WTC11 (cell line): ENCODE results near the gene ALPK1. TPM values are rescaled to one million over a fixed set of nuclear protein-coding genes. Genes with fewer than 3 reads are reported as not detected.

Source experiments
- ATAC-seq: fragments of 200-7000 bp; cut with Tn5 transposase; 2 replicates; pipeline ENCODE4 v1.10.0; 2021; ENCODE audit warnings: mild to moderate bottlenecking, moderate library complexity
- CTCF ChIA-PET: fragments of 300-600 bp; sonication (Branson Sonifier 250); formaldehyde crosslinking; loops from one replicate; lab custom pipeline; 2021; ENCODE audit warnings: antibody characterized with exemption; lab: Charles Lee
- POLR2A ChIA-PET: fragments of 350-600 bp; sonication (Branson Sonifier 250); formaldehyde crosslinking; loops from one replicate; lab custom pipeline; 2021; ENCODE audit warnings: antibody characterized with exemption; lab: Charles Lee
- DNase-seq: peaks from one replicate; pipeline ENCODE4 v3.0.0; 2021; ENCODE audit warnings: low spot score
- H3K27ac Mint-ChIP-seq: 2 replicates; pipeline ENCODE4 v1.8.0; 2021; ENCODE audit warnings: mixed read lengths
- H3K27me3 Mint-ChIP-seq: 2 replicates; pipeline ENCODE4 v1.8.0; 2021; ENCODE audit warnings: low read depth, mild to moderate bottlenecking, moderate library complexity, mixed read lengths
- H3K36me3 Mint-ChIP-seq: 2 replicates; pipeline ENCODE4 v1.8.0; 2021; ENCODE audit warnings: mixed read lengths
- H3K4me1 Mint-ChIP-seq: 2 replicates; pipeline ENCODE4 v1.8.0; 2022; ENCODE audit warnings: mixed read lengths
- H3K4me3 Mint-ChIP-seq: 2 replicates; pipeline ENCODE4 v1.8.0; 2021; ENCODE audit warnings: mild to moderate bottlenecking, moderate library complexity, mixed read lengths
- H3K9me3 Mint-ChIP-seq: 2 replicates; pipeline ENCODE4 v1.8.0; 2021; ENCODE audit warnings: mixed read lengths
- CBFB ChIP-seq: sonication (generic); formaldehyde crosslinking; IDR thresholded peaks from 2 replicates; pipeline ENCODE4 v1.8.1; 2022; ENCODE audit warnings: mild to moderate bottlenecking, low read depth, missing genetic modification reagents
- CREB1 ChIP-seq: sonication (generic); formaldehyde crosslinking; IDR thresholded peaks from 2 replicates; pipeline ENCODE4 v1.8.0; 2023; ENCODE audit warnings: mild to moderate bottlenecking, missing genetic modification reagents
- CREM ChIP-seq: sonication (generic); formaldehyde crosslinking; IDR thresholded peaks from 2 replicates; pipeline ENCODE4 v1.8.1; 2022; ENCODE audit warnings: mild to moderate bottlenecking, missing genetic modification reagents, moderate library complexity
- GRHL2 ChIP-seq: fragments of 250-450 bp; sonication (Bioruptor Pico); IDR thresholded peaks from 2 replicates; pipeline ENCODE4 v1.8.0; 2022; ENCODE audit warnings: mild to moderate bottlenecking, moderate library complexity; ENCODE audit not compliant: insufficient replicate concordance, severe bottlenecking
- JAZF1 ChIP-seq: fragments of 250-450 bp; sonication (Bioruptor Pico); IDR thresholded peaks from 2 replicates; pipeline ENCODE4 v1.9.0; 2021; ENCODE audit warnings: moderate library complexity, mild to moderate bottlenecking, inconsistent platforms
- NFATC4 ChIP-seq: fragments of 250-450 bp; sonication (Bioruptor Pico); IDR thresholded peaks from 2 replicates; pipeline ENCODE4 v1.9.0; 2021; ENCODE audit warnings: mild to moderate bottlenecking
- RELA ChIP-seq: sonication (generic); formaldehyde crosslinking; IDR thresholded peaks from 2 replicates; pipeline ENCODE4 v1.8.1; 2022; ENCODE audit warnings: missing genetic modification reagents, mild to moderate bottlenecking, borderline replicate concordance
- ZNF219 ChIP-seq: sonication (generic); formaldehyde crosslinking; IDR thresholded peaks from 2 replicates; pipeline ENCODE4 v1.8.0; 2023; ENCODE audit warnings: missing genetic modification reagents, mild to moderate bottlenecking, borderline replicate concordance
- ZNF416 ChIP-seq: fragments of 250-450 bp; sonication (Bioruptor Pico); IDR thresholded peaks from 2 replicates; pipeline ENCODE4 v1.9.0; 2021; ENCODE audit warnings: mild to moderate bottlenecking, inconsistent platforms
- ZNF532 ChIP-seq: fragments of 250-450 bp; sonication (Bioruptor Pico); IDR thresholded peaks from 2 replicates; pipeline ENCODE4 v1.9.0; 2021; ENCODE audit warnings: mild to moderate bottlenecking, borderline replicate concordance
- ZSCAN18 ChIP-seq: fragments of 250-450 bp; sonication (Bioruptor Pico); IDR thresholded peaks from 2 replicates; pipeline ENCODE4 v2.1.2; 2022; ENCODE audit warnings: mild to moderate bottlenecking, moderate library complexity
- total RNA-seq: library from RNA; stranded (reverse); gene quantifications from 3 replicates; pipeline ENCODE4 v1.2.3, GENCODE V29; 2021
- TF ChIP-seq, protein P1 (sequence below): fragments of 250-450 bp; sonication (Bioruptor Pico); IDR thresholded peaks from 2 replicates; pipeline ENCODE4 v1.9.0; 2021; ENCODE audit warnings: mild to moderate bottlenecking
- TF ChIP-seq, protein P2 (sequence below): fragments of 250-450 bp; sonication (Bioruptor Pico); IDR thresholded peaks from 2 replicates; pipeline ENCODE4 v1.9.0; 2021; ENCODE audit warnings: mild to moderate bottlenecking
- TF ChIP-seq, protein P3 (sequence below): sonication (generic); formaldehyde crosslinking; IDR thresholded peaks from 2 replicates; pipeline ENCODE4 v1.8.0; 2022; ENCODE audit warnings: mild to moderate bottlenecking, missing genetic modification reagents

Gene ALPK1
- total RNA-seq, 1 experiment from 2014 or later, result 0.50 TPM

DNA sequence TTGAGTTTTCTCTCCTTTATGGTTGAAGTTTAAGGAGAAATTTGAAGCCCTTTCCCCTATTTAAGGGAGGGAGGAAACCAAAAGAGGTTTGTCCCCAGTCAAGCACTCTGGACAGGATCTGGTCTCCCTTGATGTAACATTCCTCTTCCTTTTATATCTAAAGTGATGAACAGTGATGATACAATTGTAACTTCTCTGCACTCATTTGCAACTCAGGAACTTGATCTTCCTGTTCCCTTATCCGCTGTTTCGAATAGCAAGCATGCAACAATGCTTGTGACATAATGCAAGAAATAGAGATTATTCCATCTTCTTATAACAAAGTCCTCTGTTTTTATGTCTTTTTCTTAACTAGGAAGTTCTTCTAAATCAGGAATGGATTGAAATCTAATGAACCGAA, 18.3 kb downstream of the ALPK1 start (continued):
- TF ChIP-seq CREM (no peak), CREB1 (no peak)

- no peak overlapping the region for H3K27ac Mint-ChIP-seq
- H3K4me3 Mint-ChIP-seq, result no peak overlapping the region
- ChIA-PET POLR2A (no interaction called here), CTCF (no interaction called here)
- H3K4me1 Mint-ChIP-seq, result peaks cover 2% of the 10 kb centered on the region; the same call in 1 of the 2 replicates
- H3K36me3 Mint-ChIP-seq, result no peaks in the 10 kb centered on the region
- ATAC-seq, result no peak
- TF ChIP-seq ZNF416 (CRISPR knock-in tag), result no peak
- TF ChIP-seq, protein P1, sequence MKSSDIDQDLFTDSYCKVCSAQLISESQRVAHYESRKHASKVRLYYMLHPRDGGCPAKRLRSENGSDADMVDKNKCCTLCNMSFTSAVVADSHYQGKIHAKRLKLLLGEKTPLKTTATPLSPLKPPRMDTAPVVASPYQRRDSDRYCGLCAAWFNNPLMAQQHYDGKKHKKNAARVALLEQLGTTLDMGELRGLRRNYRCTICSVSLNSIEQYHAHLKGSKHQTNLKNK, result no peak
- TF ChIP-seq CBFB (CRISPR knock-in tag), result no peak
- TF ChIP-seq ZSCAN18 (CRISPR knock-in tag), result no peak
- TF ChIP-seq JAZF1 (CRISPR knock-in tag), result no peak
- no peak for TF ChIP-seq ZNF532 (CRISPR knock-in tag)
- no peak for TF ChIP-seq ZNF219 (CRISPR knock-in tag)
- TF ChIP-seq, protein P2, sequence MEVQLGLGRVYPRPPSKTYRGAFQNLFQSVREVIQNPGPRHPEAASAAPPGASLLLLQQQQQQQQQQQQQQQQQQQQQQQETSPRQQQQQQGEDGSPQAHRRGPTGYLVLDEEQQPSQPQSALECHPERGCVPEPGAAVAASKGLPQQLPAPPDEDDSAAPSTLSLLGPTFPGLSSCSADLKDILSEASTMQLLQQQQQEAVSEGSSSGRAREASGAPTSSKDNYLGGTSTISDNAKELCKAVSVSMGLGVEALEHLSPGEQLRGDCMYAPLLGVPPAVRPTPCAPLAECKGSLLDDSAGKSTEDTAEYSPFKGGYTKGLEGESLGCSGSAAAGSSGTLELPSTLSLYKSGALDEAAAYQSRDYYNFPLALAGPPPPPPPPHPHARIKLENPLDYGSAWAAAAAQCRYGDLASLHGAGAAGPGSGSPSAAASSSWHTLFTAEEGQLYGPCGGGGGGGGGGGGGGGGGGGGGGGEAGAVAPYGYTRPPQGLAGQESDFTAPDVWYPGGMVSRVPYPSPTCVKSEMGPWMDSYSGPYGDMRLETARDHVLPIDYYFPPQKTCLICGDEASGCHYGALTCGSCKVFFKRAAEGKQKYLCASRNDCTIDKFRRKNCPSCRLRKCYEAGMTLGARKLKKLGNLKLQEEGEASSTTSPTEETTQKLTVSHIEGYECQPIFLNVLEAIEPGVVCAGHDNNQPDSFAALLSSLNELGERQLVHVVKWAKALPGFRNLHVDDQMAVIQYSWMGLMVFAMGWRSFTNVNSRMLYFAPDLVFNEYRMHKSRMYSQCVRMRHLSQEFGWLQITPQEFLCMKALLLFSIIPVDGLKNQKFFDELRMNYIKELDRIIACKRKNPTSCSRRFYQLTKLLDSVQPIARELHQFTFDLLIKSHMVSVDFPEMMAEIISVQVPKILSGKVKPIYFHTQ, result no peak
- TF ChIP-seq GRHL2, result no peak
- TF ChIP-seq RELA (CRISPR knock-in tag), result no peak
- no peak for TF ChIP-seq NFATC4
- TF ChIP-seq, protein P3, sequence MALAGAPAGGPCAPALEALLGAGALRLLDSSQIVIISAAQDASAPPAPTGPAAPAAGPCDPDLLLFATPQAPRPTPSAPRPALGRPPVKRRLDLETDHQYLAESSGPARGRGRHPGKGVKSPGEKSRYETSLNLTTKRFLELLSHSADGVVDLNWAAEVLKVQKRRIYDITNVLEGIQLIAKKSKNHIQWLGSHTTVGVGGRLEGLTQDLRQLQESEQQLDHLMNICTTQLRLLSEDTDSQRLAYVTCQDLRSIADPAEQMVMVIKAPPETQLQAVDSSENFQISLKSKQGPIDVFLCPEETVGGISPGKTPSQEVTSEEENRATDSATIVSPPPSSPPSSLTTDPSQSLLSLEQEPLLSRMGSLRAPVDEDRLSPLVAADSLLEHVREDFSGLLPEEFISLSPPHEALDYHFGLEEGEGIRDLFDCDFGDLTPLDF (CRISPR knock-in tag), result no peak
- H3K27me3 Mint-ChIP-seq, result no peaks in the 10 kb centered on the region
- H3K9me3 Mint-ChIP-seq, result no peaks in the 10 kb centered on the region
- no peak for DNase-seq
Measured at GRCh38 chr4:112316360-112316759, 19.2 kb downstream of the ALPK1 start.
